ENCODE measurements around the gene FKBP7. TPM values are rescaled to one million over a fixed set of nuclear protein-coding genes. Genes with fewer than 3 reads are reported as not detected.
"Not testable (repeated sequence)": the region's sequence is repeated elsewhere in the genome, so short reads cannot be mapped to it uniquely, and the experiment has no call there.

FKBP7 gene
- total RNA-seq, 1 donor from 2014 or later = 6.6 TPM

GRCh38 chr2:178482437-178482836, 4.0 kb upstream of the FKBP7 start:
- intact Hi-C loops (cut with micrococcal nuclease) = no loop called here
- H3K27ac Mint-ChIP-seq = no peak overlapping the region
- H3K36me3 Mint-ChIP-seq (ENCODE audit: low read depth) = peaks cover 25% of the 10 kb centered on the region
- no peaks in the 10 kb centered on the region for H3K27me3 Mint-ChIP-seq (ENCODE audit: low read depth)
- peaks cover 42% of the 10 kb centered on the region for H3K4me1 Mint-ChIP-seq (ENCODE audit: low read depth)
- H3K4me3 Mint-ChIP-seq (ENCODE audit: low read depth) = peak overlapping the region; percentile 92
- H3K9me3 Mint-ChIP-seq = no peaks in the 10 kb centered on the region
- DNase-seq (ENCODE audit: low spot score) = no peak

GRCh38 chr2:178480227-178481181, 2.1 kb upstream of the FKBP7 start, which contains the start of gene PLEKHA3:
Gene PLEKHA3, plus strand, starts transcription at chr2:178480457. Its CDS starts 413 bp downstream, at chr2:178480870.
- Mint-ChIP-seq H3K4me3 (ENCODE audit: low read depth) (peak within 1 kb of the TSS; percentile 92), H3K9me3 (no peaks in the 10 kb centered on the region), H3K4me1 (ENCODE audit: low read depth) (peaks cover 42% of the 10 kb centered on the region), H3K27ac (peak within 1 kb of the TSS; percentile 92), H3K36me3 (ENCODE audit: low read depth) (peaks cover 16% of the 10 kb centered on the region), H3K27me3 (ENCODE audit: low read depth) (no peaks in the 10 kb centered on the region)
- intact Hi-C loops (cut with micrococcal nuclease) = no loop called here
- peak; percentile 79 for DNase-seq (ENCODE audit: low spot score)

GRCh38 chr2:178479758-178480226, 1.4 kb upstream of the FKBP7 start:
- peaks cover 41% of the 10 kb centered on the region for H3K4me1 Mint-ChIP-seq (ENCODE audit: low read depth)

GRCh38 chr2:178479275-178479616, 846 bp upstream of the FKBP7 start:
- Mint-ChIP-seq H3K27me3 (ENCODE audit: low read depth) (no peaks in the 10 kb centered on the region), H3K4me3 (ENCODE audit: low read depth) (peak overlapping the region; percentile 90), H3K4me1 (ENCODE audit: low read depth) (peaks cover 36% of the 10 kb centered on the region), H3K27ac (peak overlapping the region; percentile 92), H3K36me3 (ENCODE audit: low read depth) (peaks cover 13% of the 10 kb centered on the region), H3K9me3 (no peaks in the 10 kb centered on the region)
- intact Hi-C loops (cut with micrococcal nuclease) = loop anchor here (1.0 to 2.0 kb wide), 4 partner anchors 35 to 222 kb away; no protein-coding TSS in a partner anchor
- no peak for DNase-seq (ENCODE audit: low spot score)

More at GRCh38 chr2:178479758-178480226, 1.4 kb upstream of the FKBP7 start:
- Mint-ChIP-seq H3K36me3 (ENCODE audit: low read depth) (peaks cover 13% of the 10 kb centered on the region), H3K27ac (peak overlapping the region; percentile 92), H3K27me3 (ENCODE audit: low read depth) (no peaks in the 10 kb centered on the region), H3K9me3 (no peaks in the 10 kb centered on the region), H3K4me3 (ENCODE audit: low read depth) (peak overlapping the region; percentile 90)
- no peak for DNase-seq (ENCODE audit: low spot score)
- intact Hi-C loops (cut with micrococcal nuclease) = loop anchor here (1.0 to 2.0 kb wide), 4 partner anchors 35 to 221 kb away; no protein-coding TSS in a partner anchor

- no peaks in the 10 kb centered on the region for H3K9me3 Mint-ChIP-seq
- H3K27ac Mint-ChIP-seq = peak overlapping the region; percentile 92
- peak; percentile 13 for DNase-seq (ENCODE audit: low spot score)
- H3K36me3 Mint-ChIP-seq (ENCODE audit: low read depth) = peaks cover 13% of the 10 kb centered on the region
- H3K4me3 Mint-ChIP-seq (ENCODE audit: low read depth) = peak overlapping the region; percentile 90
- intact Hi-C loops (cut with micrococcal nuclease) = loop anchor here (1.0 to 2.0 kb wide), 4 partner anchors 27 to 223 kb away; partner anchors contain the start of genes PJVK and PRKRA
- peaks cover 38% of the 10 kb centered on the region for H3K4me1 Mint-ChIP-seq (ENCODE audit: low read depth)
- no peaks in the 10 kb centered on the region for H3K27me3 Mint-ChIP-seq (ENCODE audit: low read depth)
Observed at GRCh38 chr2:178478130-178478438, 316 bp downstream of the FKBP7 start.

- intact Hi-C loops (cut with micrococcal nuclease) = loop anchor here (1.0 to 2.0 kb wide), 4 partner anchors 26 to 223 kb away; partner anchors contain the start of genes PJVK and PRKRA
Observed at GRCh38 chr2:178477443-178478129, 814 bp downstream of the FKBP7 start.

GRCh38 chr2:178476477-178476876, 1.9 kb downstream of the FKBP7 start:
- intact Hi-C loops (cut with micrococcal nuclease) = no loop called here

More at GRCh38 chr2:178477443-178478129, 814 bp downstream of the FKBP7 start:
- Mint-ChIP-seq H3K9me3 (no peaks in the 10 kb centered on the region), H3K36me3 (ENCODE audit: low read depth) (peaks cover 8% of the 10 kb centered on the region), H3K27me3 (ENCODE audit: low read depth) (no peaks in the 10 kb centered on the region), H3K4me1 (ENCODE audit: low read depth) (peaks cover 33% of the 10 kb centered on the region), H3K4me3 (ENCODE audit: low read depth) (peak overlapping the region; percentile 90), H3K27ac (peak overlapping the region; percentile 22)
- DNase-seq (ENCODE audit: low spot score) = no peak

GRCh38 chr2:178474560-178474959, 3.8 kb downstream of the FKBP7 start:
- peaks cover 17% of the 10 kb centered on the region for H3K4me1 Mint-ChIP-seq (ENCODE audit: low read depth)
- H3K27me3 Mint-ChIP-seq (ENCODE audit: low read depth) = no peaks in the 10 kb centered on the region
- H3K36me3 Mint-ChIP-seq (ENCODE audit: low read depth) = peaks cover 7% of the 10 kb centered on the region
- no peak for DNase-seq (ENCODE audit: low spot score)
- no peaks in the 10 kb centered on the region for H3K9me3 Mint-ChIP-seq
- H3K4me3 Mint-ChIP-seq (ENCODE audit: low read depth) = no peak overlapping the region
- intact Hi-C loops (cut with micrococcal nuclease) = no loop called here
- no peak overlapping the region for H3K27ac Mint-ChIP-seq

More at GRCh38 chr2:178476477-178476876, 1.9 kb downstream of the FKBP7 start:
- no peak overlapping the region for H3K4me3 Mint-ChIP-seq (ENCODE audit: low read depth)
- H3K27me3 Mint-ChIP-seq (ENCODE audit: low read depth) = no peaks in the 10 kb centered on the region
- no peak overlapping the region for H3K27ac Mint-ChIP-seq
- peaks cover 7% of the 10 kb centered on the region for H3K36me3 Mint-ChIP-seq (ENCODE audit: low read depth)
- DNase-seq (ENCODE audit: low spot score) = no peak
- peaks cover 22% of the 10 kb centered on the region for H3K4me1 Mint-ChIP-seq (ENCODE audit: low read depth)
- no peaks in the 10 kb centered on the region for H3K9me3 Mint-ChIP-seq

- Mint-ChIP-seq H3K9me3 (no peaks in the 10 kb centered on the region), H3K4me1 (ENCODE audit: low read depth) (peaks cover 11% of the 10 kb centered on the region)
- intact Hi-C loops (cut with micrococcal nuclease) = no loop called here
Observed at GRCh38 chr2:178473931-178474330, 4.5 kb downstream of the FKBP7 start.

GRCh38 chr2:178473373-178473772, 5.0 kb downstream of the FKBP7 start:
- H3K4me1 Mint-ChIP-seq (ENCODE audit: low read depth) = peaks cover 9% of the 10 kb centered on the region
- H3K4me3 Mint-ChIP-seq (ENCODE audit: low read depth) = no peak overlapping the region
- intact Hi-C loops (cut with micrococcal nuclease) = no loop called here
- no peaks in the 10 kb centered on the region for H3K27me3 Mint-ChIP-seq (ENCODE audit: low read depth)
- no peaks in the 10 kb centered on the region for H3K9me3 Mint-ChIP-seq
- DNase-seq (ENCODE audit: low spot score) = no peak
- H3K36me3 Mint-ChIP-seq (ENCODE audit: low read depth) = peaks cover 7% of the 10 kb centered on the region
- no peak overlapping the region for H3K27ac Mint-ChIP-seq

More at GRCh38 chr2:178473931-178474330, 4.5 kb downstream of the FKBP7 start:
- H3K36me3 Mint-ChIP-seq (ENCODE audit: low read depth) = peaks cover 7% of the 10 kb centered on the region
- H3K27ac Mint-ChIP-seq = no peak overlapping the region
- no peaks in the 10 kb centered on the region for H3K27me3 Mint-ChIP-seq (ENCODE audit: low read depth)
- DNase-seq (ENCODE audit: low spot score) = no peak
- H3K4me3 Mint-ChIP-seq (ENCODE audit: low read depth) = no peak overlapping the region

- H3K9me3 Mint-ChIP-seq; H3K4me1 Mint-ChIP-seq (ENCODE audit: low read depth); intact Hi-C loops (cut with micrococcal nuclease): not testable (repeated sequence)
Observed at GRCh38 chr2:178471313-178471712, 7.1 kb downstream of the FKBP7 start.

GRCh38 chr2:178469219-178469849, 9.1 kb downstream of the FKBP7 start:
- Mint-ChIP-seq H3K4me1 (ENCODE audit: low read depth) (peaks cover 2% of the 10 kb centered on the region), H3K9me3 (no peaks in the 10 kb centered on the region), H3K4me3 (ENCODE audit: low read depth) (no peak overlapping the region), H3K36me3 (ENCODE audit: low read depth) (peaks cover 8% of the 10 kb centered on the region), H3K27ac (no peak overlapping the region), H3K27me3 (ENCODE audit: low read depth) (no peaks in the 10 kb centered on the region)
- no peak for DNase-seq (ENCODE audit: low spot score)
- intact Hi-C loops (cut with micrococcal nuclease) = no loop called here

More at GRCh38 chr2:178471313-178471712, 7.1 kb downstream of the FKBP7 start:
- DNase-seq (ENCODE audit: low spot score); H3K27me3 Mint-ChIP-seq (ENCODE audit: low read depth); H3K4me3 Mint-ChIP-seq (ENCODE audit: low read depth); H3K36me3 Mint-ChIP-seq (ENCODE audit: low read depth); H3K27ac Mint-ChIP-seq: not testable (repeated sequence)

Data from activated T-helper 2 cell treated with anti-CD3 and anti-CD28 coated beads, Interferon-gamma antibody, Interleukin-2, Interleukin-4, amounts not matched to agents 10 μg/mL and 5 μg/mL and 100 μg/mL, durations not matched to agents 14 hours and 24 hours and 36 hours (primary cell).